SIG-M5 treated with dmso at 0.1 percent for 504 hours (cell line): ENCODE measurements around the gene OOSP2.
"Not testable (repeated sequence)": the region's sequence is repeated elsewhere in the genome, so short reads cannot be mapped to it uniquely, and the experiment has no call there.

Experiments used
- DNase-seq: peaks from one replicate; lab custom pipeline; 2025; ENCODE audit not compliant: unreplicated experiment; lab: John Stamatoyannopoulos, UW

OOSP2 gene

GRCh38 chr11:60040109-60040508 is at the start of gene OOSP2:
TSS of gene OOSP2 (plus strand) at chr11:60040409. CDS start at chr11:60040460, 51 bp downstream.
- no peak for DNase-seq

DNA sequence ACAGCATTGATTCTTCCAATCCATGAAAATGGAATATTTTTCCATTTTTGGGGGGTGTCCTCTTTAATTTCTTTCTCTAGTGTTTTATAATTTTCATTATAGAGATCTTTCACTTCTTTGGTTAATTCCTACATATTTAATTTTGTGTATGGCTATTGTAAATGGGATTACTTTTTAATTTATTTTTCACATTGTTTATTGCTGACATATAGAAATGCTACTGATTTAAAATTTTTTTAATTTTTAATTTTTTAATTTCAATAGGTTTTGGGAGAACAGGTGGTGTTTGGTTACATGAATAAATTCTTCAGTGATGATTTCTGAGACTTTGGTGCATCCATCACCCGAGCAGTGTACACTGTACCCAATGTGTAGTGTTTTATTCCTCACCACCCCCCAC is 49.8 kb upstream of the OOSP2 start:
- DNase-seq = no peak

DNA sequence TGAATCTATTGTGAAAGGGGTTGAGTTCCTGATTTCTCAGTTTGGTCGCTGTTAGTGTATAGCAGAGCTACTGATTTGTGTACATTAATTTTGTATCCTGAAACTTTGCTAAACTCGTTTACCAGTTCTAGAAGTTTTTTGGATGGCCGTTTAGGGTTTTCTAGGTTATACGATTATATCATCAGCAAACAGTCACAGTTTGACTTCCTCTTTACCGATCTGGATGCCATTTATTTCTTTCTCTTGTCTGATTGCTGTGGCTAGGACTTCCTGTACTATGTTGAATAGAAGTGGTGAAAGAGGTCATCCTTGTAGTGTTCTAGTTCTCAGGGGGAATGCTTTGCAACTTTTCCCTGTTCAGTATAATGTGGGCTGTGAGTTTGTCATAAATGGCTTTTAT is 47.8 kb upstream of the OOSP2 start:
- no peak for DNase-seq

DNA sequence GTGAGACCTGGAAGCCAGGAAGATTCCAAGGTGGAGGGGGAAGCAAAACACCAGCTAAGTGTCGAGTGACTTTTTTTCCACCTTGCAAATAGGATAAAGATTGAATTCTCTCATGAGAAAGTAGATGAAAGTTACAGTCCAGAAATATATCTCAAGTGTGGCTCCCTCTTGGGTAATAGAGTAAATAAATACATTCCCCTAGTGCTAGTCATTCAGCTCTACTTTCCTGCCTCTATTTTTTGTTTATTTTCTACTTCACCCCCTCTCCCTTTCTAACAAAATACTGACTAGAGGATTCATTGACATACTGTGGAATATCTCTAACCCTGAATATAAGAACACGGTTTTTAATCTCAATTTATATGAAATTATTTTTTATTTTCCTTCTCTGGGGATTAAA is 42.4 kb upstream of the OOSP2 start:
- no peak for DNase-seq

GRCh38 chr11:59999691-60000090 is 40.5 kb upstream of the OOSP2 start:
- no peak for DNase-seq

GRCh38 chr11:60003729-60004128 is 36.5 kb upstream of the OOSP2 start:
- DNase-seq = no peak

GRCh38 chr11:60005360-60005759 is 34.8 kb upstream of the OOSP2 start:
- DNase-seq = no peak

GRCh38 chr11:60016881-60017280 is 23.3 kb upstream of the OOSP2 start, which contains the start of gene OOSP4B:
TSS of gene OOSP4B (plus strand) at chr11:60017181.
- no peak for DNase-seq

DNA sequence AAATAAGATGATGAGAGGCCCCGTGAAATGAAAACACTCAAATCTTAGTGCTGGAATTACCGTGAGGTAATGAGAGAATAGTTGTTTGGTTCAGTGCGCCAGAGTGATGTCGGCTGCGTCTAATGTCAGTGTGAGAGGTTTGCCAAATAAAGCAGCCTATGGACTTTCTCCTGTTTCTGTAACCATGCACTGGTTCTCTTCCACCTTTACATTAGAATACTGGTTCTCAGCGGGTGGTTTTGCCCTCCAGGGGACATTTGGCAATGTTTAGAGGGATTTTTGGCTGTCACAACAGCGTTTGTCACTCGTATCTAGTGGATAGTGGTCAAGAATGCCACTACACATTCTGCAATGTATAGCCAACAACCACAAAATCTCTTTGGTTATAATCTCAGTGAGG is 22.2 kb upstream of the OOSP2 start:
- no peak for DNase-seq

DNA sequence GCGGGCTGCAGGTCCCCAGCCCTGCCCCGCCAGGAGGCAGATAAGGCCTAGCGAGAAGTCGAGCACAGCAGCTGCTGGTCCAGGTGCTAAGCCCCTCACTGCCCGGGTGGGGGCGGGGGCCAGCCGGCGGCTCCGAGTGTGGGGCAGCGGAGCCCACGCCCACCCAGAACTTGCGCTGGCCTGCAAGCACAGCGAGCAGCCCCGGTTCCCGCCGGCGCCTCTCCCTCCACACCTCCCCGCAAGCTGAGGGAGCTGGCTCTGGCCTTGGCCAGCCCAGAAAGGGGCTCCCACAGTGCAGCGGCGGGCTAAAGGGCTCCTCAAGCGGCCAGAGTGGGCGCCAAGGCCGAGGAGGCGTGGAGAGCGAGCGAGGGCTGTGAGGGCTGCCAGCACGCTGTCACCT is 19.8 kb upstream of the OOSP2 start:
- DNase-seq = not testable (repeated sequence)

GRCh38 chr11:60029015-60029632 is 11.1 kb upstream of the OOSP2 start:
- no peak for DNase-seq

DNA sequence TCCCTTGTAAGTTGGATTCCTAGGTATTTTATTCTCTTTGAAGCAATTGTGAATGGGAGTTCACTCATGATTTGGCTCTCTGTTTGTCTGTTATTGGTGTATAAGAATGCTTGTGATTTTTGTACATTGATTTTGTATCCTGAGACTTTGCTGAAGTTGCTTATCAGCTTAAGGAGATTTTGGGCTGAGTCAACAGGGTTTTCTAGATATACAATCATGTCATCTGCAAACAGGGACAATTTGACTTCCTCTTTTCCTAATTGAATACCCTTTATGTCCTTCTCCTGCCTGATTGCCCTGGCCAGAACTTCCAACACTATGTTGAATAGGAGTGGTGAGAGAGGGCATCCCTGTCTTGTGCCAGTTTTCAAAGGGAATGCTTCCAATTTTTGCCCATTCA is 10.2 kb downstream of the OOSP2 start:
- not testable (repeated sequence) for DNase-seq

DNA sequence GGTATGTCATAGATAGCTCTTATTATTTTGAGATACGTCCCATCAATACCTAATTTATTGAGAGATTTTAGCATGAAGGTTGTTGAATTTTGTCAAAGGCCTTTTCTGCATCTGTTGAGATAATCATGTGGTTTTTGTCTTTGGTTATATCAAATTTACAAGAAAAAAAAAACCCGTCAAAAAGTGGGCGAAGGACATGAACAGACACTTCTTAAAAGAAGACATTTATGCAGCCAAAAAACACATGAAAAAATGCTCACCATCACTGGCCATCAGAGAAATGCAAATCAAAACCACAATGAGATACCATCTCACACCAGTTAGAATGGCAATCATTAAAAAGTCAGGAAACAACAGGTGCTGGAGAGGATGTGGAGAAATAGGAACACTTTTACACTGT is 10.6 kb downstream of the OOSP2 start:
- DNase-seq = not testable (repeated sequence)

DNA sequence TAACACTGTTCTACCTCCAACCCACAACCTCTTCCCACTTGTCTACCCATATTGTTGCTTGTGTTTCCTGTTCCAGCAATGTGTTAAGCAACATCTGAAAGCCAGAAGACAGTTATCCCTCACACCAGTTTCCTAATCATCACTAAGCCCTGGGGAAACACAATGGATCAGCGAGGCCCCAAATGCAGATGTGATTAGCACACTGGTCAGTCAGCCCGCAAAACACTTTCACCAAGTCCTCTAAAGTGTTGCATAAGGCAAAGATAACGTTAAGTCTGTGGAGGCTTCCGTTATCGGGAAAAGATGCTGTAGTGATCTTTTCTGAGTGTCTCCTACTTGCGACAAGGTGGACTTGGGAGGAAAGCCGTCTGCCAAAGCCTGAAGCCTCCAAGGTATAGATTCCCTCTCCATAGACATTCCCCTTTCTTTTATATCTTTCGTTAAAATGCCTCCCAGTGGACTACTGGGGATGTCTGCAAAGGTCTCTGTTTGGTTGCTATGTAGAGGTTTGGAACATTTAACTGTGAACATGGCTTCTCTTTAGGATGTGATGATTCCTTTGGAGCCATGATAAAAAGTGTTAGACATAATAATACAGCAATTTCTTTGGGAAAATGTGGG is 16.2 kb downstream of the OOSP2 start, which contains the start of gene MS4A3:
TSS of gene MS4A3 (plus strand) at position 317 of the 621 bp plus-strand sequence. CDS start 4,496 bp downstream, outside the sequence.
- DNase-seq = peak; percentile 97

DNA sequence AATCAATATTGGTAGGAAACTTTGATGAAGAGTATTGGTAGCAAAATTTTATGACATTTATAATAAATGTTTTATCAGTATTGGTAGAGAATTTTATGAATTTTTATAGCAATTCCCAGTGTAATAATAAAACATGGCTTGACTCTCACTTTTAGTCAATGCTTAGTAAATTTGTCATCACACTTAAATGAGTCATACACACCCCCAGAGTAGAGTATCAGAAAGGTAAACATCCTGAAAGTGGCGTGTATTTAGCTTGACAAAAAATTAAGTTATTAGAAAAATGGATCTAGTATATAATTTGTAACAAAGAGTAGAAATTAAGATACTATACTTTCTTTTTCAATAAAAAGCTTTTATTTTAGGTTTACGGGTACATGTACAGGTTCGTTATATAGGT is 18.8 kb downstream of the OOSP2 start:
- DNase-seq = no peak

- DNase-seq = no peak
These were observed 19.5 kb downstream of the OOSP2 start for GRCh38 chr11:60059521-60060240.

- DNase-seq = peak; percentile 72
These were observed 23.9 kb downstream of the OOSP2 start for GRCh38 chr11:60064111-60064510.

- no peak for DNase-seq
These were observed 25.6 kb downstream of the OOSP2 start for GRCh38 chr11:60065801-60066200.

GRCh38 chr11:60069450-60069849 is 29.2 kb downstream of the OOSP2 start:
- no peak for DNase-seq

DNA sequence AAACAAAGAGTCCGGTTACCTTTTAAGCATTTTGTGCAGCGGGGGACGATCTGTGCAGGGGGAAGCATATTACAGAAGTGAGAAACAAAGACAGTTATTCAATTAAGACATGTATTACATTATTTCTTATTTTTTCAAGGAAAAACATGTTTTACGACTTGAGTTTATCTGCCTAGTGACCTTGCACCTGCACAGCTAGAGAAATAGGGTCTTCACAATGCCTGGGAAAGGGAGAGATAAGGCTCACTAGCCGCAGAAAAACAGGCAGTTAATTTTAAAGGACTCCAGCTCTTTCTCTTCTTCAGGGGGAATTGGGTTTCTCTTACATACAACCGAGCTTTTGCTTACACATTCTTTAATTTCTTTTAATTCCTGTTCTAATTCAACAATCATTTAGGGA is 31.4 kb downstream of the OOSP2 start:
- DNase-seq = not testable (repeated sequence)

GRCh38 chr11:60077216-60077817 is 37.1 kb downstream of the OOSP2 start:
- DNase-seq = no peak

- DNase-seq = peak; percentile 60
These were observed 37.8 kb downstream of the OOSP2 start for GRCh38 chr11:60077981-60078380.
